Measurements from ENCODE around the gene C10orf143. TPM values are rescaled to one million over a fixed set of nuclear protein-coding genes. Genes with fewer than 3 reads are reported as not detected.

Gene C10orf143
- total RNA-seq, 1 donor: under 0.01 TPM

DNA sequence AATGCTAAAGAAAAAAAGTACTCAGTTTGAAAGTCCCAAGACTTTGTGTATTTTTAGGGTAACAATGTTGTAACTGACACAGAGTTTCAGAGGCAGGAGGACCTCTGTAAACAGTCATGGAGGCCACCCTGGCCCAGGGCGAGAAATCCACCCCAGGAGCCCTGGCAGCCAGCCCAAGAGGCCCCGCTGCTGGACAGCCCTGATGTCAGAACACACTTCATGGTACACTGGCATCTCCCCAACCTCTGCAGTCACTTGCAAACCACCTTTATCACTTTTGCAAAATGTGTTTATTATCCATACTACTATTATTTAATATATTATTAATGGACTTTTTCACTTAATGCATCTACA lies 30.2 kb downstream of the C10orf143 start:
- TF ChIP-seq, protein P1, sequence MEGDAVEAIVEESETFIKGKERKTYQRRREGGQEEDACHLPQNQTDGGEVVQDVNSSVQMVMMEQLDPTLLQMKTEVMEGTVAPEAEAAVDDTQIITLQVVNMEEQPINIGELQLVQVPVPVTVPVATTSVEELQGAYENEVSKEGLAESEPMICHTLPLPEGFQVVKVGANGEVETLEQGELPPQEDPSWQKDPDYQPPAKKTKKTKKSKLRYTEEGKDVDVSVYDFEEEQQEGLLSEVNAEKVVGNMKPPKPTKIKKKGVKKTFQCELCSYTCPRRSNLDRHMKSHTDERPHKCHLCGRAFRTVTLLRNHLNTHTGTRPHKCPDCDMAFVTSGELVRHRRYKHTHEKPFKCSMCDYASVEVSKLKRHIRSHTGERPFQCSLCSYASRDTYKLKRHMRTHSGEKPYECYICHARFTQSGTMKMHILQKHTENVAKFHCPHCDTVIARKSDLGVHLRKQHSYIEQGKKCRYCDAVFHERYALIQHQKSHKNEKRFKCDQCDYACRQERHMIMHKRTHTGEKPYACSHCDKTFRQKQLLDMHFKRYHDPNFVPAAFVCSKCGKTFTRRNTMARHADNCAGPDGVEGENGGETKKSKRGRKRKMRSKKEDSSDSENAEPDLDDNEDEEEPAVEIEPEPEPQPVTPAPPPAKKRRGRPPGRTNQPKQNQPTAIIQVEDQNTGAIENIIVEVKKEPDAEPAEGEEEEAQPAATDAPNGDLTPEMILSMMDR (IDR thresholded peaks at IDR 0.05; ENCODE audit: insufficient read depth, low read depth, low read length): no peak
- no peak overlapping the region for H3K4me3 ChIP-seq (ENCODE audit: low read depth, low read length)
- no peak for DNase-seq (ENCODE audit: low read depth)

DNA sequence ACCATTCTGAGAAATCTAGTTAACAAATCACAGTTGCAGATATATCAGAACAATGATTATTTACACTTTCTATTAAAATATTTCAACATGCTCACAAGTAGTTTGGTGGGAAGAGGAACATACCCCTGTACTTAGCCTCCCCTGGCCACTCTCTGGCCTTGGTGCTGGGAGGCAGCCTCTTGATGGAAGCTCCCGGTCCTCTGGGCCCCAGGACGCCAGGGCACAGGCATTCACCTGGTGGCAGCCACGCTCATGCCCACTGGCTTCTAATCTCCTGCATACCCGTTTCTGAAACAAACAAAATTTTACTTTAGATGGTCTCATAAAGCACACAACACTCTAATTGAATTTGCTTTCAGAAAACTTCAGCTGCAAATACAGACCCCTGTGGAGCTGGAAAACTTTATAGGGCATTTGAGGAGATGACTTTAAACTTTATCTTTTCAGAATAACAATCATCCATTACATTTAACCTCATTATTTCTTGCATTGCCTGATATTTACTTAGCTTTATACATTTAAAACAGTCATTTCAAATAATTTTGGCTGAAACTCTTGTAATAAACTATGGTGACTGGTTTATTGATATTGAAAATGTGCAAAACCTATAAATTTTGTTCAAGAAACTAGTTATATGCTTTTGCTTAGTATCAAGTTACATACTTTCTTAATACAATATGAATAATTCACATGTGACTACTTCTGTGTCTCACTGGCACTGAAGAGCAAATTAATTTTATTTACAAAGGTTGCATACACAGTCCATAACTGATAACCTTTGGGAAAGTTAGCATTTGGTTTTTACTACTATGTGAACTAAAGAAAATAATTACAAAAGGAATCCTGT lies 30.8 kb downstream of the C10orf143 start:
- DNase-seq (ENCODE audit: low read depth): no peak
- TF ChIP-seq, protein P1 (IDR thresholded peaks at IDR 0.05; ENCODE audit: insufficient read depth, low read depth, low read length): no peak
- no peak overlapping the region for H3K4me3 ChIP-seq (ENCODE audit: low read depth, low read length)

DNA sequence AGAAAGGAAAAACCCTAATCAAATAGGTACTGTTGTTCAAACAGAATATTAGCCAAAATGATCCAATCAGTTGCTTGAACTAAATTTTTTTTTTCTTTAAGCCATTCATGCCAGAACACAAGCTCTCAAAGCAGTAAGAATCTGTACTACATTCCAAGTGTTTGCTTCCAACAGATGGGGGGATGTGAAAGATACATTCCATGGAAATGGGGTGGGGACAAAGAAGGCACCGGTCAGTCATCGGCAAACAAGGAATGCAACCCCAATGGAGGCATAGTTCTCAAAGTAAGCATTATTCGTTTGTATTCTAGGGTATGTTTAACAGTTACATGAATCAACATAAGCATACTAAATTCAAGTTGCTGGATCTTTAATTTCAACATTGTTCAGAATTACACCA lies 32.5 kb downstream of the C10orf143 start:
- H3K4me3 ChIP-seq (ENCODE audit: low read depth, low read length): no peak overlapping the region
- no peak for DNase-seq (ENCODE audit: low read depth)
- TF ChIP-seq, protein P1 (IDR thresholded peaks at IDR 0.05; ENCODE audit: insufficient read depth, low read depth, low read length): no peak

DNA sequence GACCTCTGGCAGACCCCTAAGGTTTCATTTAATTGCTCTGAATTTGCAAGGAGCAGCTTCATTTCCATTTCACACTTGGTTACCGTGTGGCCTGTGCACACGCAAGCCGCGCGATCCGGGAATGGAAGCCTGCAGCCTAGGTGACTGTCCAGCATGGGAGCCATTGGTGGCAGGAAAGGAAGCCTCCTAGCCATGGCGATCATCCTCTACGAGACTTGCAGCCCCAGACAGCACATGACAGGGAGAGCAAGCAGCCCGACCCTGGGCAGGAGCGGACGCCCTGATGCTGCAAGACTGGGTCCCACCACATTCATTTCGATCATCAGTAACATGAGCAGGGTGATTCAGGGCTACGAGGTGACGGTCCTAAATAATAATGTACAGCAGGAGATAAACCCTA lies 33.9 kb downstream of the C10orf143 start:
- no peak for DNase-seq (ENCODE audit: low read depth)
- H3K4me3 ChIP-seq (ENCODE audit: low read depth, low read length): no peak overlapping the region
- TF ChIP-seq, protein P1 (IDR thresholded peaks at IDR 0.05; ENCODE audit: insufficient read depth, low read depth, low read length): no peak

DNA sequence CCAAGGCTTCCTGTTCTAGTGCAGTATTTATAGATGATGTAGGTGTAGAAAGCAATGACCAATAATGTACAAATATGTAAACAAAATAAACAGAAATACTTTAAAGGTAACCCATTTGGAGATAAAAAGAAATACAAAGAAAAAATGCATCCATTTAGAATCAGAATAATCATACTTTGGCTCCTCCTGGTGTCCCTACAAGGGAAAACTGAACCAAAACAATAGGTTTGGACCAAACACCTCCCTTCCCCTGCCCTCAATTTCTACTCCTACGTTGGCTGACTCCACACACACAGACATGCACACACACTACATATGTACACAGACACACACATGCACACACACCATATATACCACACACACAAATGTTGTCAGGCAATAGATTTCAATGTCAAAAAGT lies 36.0 kb downstream of the C10orf143 start:
- TF ChIP-seq, protein P1 (IDR thresholded peaks at IDR 0.05; ENCODE audit: insufficient read depth, low read depth, low read length): no peak
- no peak overlapping the region for H3K4me3 ChIP-seq (ENCODE audit: low read depth, low read length)
- no peak for DNase-seq (ENCODE audit: low read depth)

DNA sequence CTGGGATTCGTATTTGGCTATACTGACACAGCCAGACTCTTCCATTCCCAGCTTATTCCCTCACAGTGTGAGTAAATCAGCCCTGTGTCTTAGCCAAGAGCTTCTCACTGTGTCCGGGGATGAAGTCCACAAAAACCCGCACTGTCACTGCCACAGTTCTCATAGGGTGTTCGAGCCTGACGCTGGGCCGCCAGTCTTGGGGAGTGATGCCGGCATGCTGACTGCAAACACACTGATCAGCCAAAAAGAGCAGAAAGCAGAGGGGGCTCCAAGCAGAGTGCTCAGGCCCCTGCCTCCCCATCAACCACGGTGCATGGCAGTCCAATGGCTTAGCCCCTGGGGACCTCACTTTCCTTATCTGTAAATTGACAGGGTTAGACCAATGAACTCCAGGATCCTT lies 36.7 kb downstream of the C10orf143 start:
- H3K4me3 ChIP-seq (ENCODE audit: low read depth, low read length): no peak overlapping the region
- TF ChIP-seq, protein P1 (IDR thresholded peaks at IDR 0.05; ENCODE audit: insufficient read depth, low read depth, low read length): no peak
- no peak for DNase-seq (ENCODE audit: low read depth)

DNA sequence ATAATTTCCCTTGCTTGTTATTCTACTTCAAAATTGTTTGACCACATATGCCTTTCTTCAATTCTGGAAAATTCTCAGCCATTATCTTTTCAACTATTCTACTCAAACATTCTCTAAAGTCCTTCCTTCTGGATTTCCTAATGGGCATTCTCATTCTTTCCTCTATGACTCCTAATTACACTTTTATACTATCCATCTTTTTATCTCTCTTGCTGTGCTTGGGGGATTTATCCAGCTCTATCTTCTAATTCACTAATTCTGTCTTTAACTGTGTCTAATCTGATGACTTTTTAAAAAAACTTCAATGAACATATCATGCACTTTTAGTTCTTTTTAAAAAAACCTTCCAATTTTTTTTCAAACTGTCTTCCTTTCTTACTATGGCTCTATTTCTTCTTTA lies 38.4 kb downstream of the C10orf143 start:
- TF ChIP-seq, protein P1 (IDR thresholded peaks at IDR 0.05; ENCODE audit: insufficient read depth, low read depth, low read length): no peak
- DNase-seq (ENCODE audit: low read depth): no peak
- no peak overlapping the region for H3K4me3 ChIP-seq (ENCODE audit: low read depth, low read length)

Measured in fibroblast of villous mesenchyme (primary cell).